ENCODE measurements around the gene KIRREL2. TPM values are rescaled to one million over a fixed set of nuclear protein-coding genes. Genes with fewer than 3 reads are reported as not detected.

KIRREL2 gene
- polyA plus RNA-seq (2013, experiment 1 of 2): 2.0 TPM
- 2.3 TPM for polyA plus RNA-seq (2013, experiment 2 of 2)

GRCh38 chr19:35856546-35857149, at the start of gene KIRREL2:
TSS of gene KIRREL2 (plus strand) at chr19:35856911. CDS start at chr19:35857120, 209 bp downstream.
- 1% methylated on average over 42 of the region's 42 CpGs for WGBS
- H3K27ac ChIP-seq (ENCODE audit: low read depth, low read length): no peak within 1 kb of the TSS
- H3K4me1 ChIP-seq (ENCODE audit: insufficient read depth, low read length): peaks cover 2% of the 10 kb centered on the region; the same call in 1 of the 2 replicates
- H3K4me3 ChIP-seq (ENCODE audit: low read length): peak within 1 kb of the TSS; percentile 60
- H3K9me3 ChIP-seq (ENCODE audit: insufficient read depth, low read depth, low read length): no peaks in the 10 kb centered on the region
- no peaks in the 10 kb centered on the region for H3K36me3 ChIP-seq (ENCODE audit: insufficient read depth, low read length)
- H3K9ac ChIP-seq (ENCODE audit: low read depth, low read length): no peak within 1 kb of the TSS
- H3K27me3 ChIP-seq (ENCODE audit: insufficient read depth, low read length): peaks cover 73% of the 10 kb centered on the region

- no peak overlapping the region for H3K9ac ChIP-seq (ENCODE audit: low read depth, low read length)
- H3K4me3 ChIP-seq (ENCODE audit: low read length): no peak overlapping the region
- no peaks in the 10 kb centered on the region for H3K27me3 ChIP-seq (ENCODE audit: insufficient read depth, low read length)
- no peaks in the 10 kb centered on the region for H3K4me1 ChIP-seq (ENCODE audit: insufficient read depth, low read length)
- 93% methylated on average over 5 of the region's 5 CpGs for WGBS
- H3K27ac ChIP-seq (ENCODE audit: low read depth, low read length): no peak overlapping the region
- H3K36me3 ChIP-seq (ENCODE audit: insufficient read depth, low read length): no peaks in the 10 kb centered on the region
- no peaks in the 10 kb centered on the region for H3K9me3 ChIP-seq (ENCODE audit: insufficient read depth, low read depth, low read length)
These were observed 49.1 kb upstream of the KIRREL2 start for GRCh38 chr19:35807633-35808032.

- no peaks in the 10 kb centered on the region for H3K27me3 ChIP-seq (ENCODE audit: insufficient read depth, low read length)
- no peaks in the 10 kb centered on the region for H3K9me3 ChIP-seq (ENCODE audit: insufficient read depth, low read depth, low read length)
- peaks cover 2% of the 10 kb centered on the region; the same call in 1 of the 2 replicates for H3K4me1 ChIP-seq (ENCODE audit: insufficient read depth, low read length)
- H3K4me3 ChIP-seq (ENCODE audit: low read length): no peak overlapping the region
- H3K27ac ChIP-seq (ENCODE audit: low read depth, low read length): no peak overlapping the region
- H3K36me3 ChIP-seq (ENCODE audit: insufficient read depth, low read length): no peaks in the 10 kb centered on the region
- WGBS: 89% methylated on average over 18 of the region's 18 CpGs
- no peak overlapping the region for H3K9ac ChIP-seq (ENCODE audit: low read depth, low read length)
These were observed 45.1 kb upstream of the KIRREL2 start for GRCh38 chr19:35811317-35812219.

GRCh38 chr19:35812220-35813042, 44.3 kb upstream of the KIRREL2 start, which contains the start of gene PRODH2:
TSS of gene PRODH2 (minus strand) at chr19:35812845. CDS start at chr19:35812805, 40 bp downstream.
- WGBS: 87% methylated on average over 26 of the region's 26 CpGs
- Histone ChIP-seq H3K9ac (ENCODE audit: low read depth, low read length) (no peak within 1 kb of the TSS), H3K4me1 (ENCODE audit: insufficient read depth, low read length) (peaks cover 5% of the 10 kb centered on the region; the same call in 1 of the 2 replicates), H3K4me3 (ENCODE audit: low read length) (no peak within 1 kb of the TSS), H3K27ac (ENCODE audit: low read depth, low read length) (no peak within 1 kb of the TSS), H3K27me3 (ENCODE audit: insufficient read depth, low read length) (no peaks in the 10 kb centered on the region), H3K36me3 (ENCODE audit: insufficient read depth, low read length) (no peaks in the 10 kb centered on the region), H3K9me3 (ENCODE audit: insufficient read depth, low read depth, low read length) (no peaks in the 10 kb centered on the region)

- Histone ChIP-seq H3K36me3 (ENCODE audit: insufficient read depth, low read length) (no peaks in the 10 kb centered on the region), H3K27ac (ENCODE audit: low read depth, low read length) (no peak overlapping the region), H3K4me3 (ENCODE audit: low read length) (no peak overlapping the region), H3K9ac (ENCODE audit: low read depth, low read length) (no peak overlapping the region), H3K9me3 (ENCODE audit: insufficient read depth, low read depth, low read length) (no peaks in the 10 kb centered on the region), H3K27me3 (ENCODE audit: insufficient read depth, low read length) (no peaks in the 10 kb centered on the region), H3K4me1 (ENCODE audit: insufficient read depth, low read length) (peaks cover 5% of the 10 kb centered on the region; the same call in 1 of the 2 replicates)
- 92% methylated on average over 11 of the region's 11 CpGs for WGBS
These were observed 43.4 kb upstream of the KIRREL2 start for GRCh38 chr19:35813043-35813890.

- H3K9me3 ChIP-seq (ENCODE audit: insufficient read depth, low read depth, low read length): no peaks in the 10 kb centered on the region
- H3K27me3 ChIP-seq (ENCODE audit: insufficient read depth, low read length): no peaks in the 10 kb centered on the region
- H3K4me3 ChIP-seq (ENCODE audit: low read length): no peak overlapping the region
- no peaks in the 10 kb centered on the region for H3K36me3 ChIP-seq (ENCODE audit: insufficient read depth, low read length)
- WGBS: 40% methylated on average over 6 of the region's 6 CpGs
- H3K9ac ChIP-seq (ENCODE audit: low read depth, low read length): no peak overlapping the region
- H3K27ac ChIP-seq (ENCODE audit: low read depth, low read length): no peak overlapping the region
- H3K4me1 ChIP-seq (ENCODE audit: insufficient read depth, low read length): peaks cover 7% of the 10 kb centered on the region; the same call in 1 of the 2 replicates
These were observed 40.4 kb upstream of the KIRREL2 start for GRCh38 chr19:35816262-35816661.

- H3K4me1 ChIP-seq (ENCODE audit: insufficient read depth, low read length): peaks cover 7% of the 10 kb centered on the region; the same call in 1 of the 2 replicates
- H3K36me3 ChIP-seq (ENCODE audit: insufficient read depth, low read length): no peaks in the 10 kb centered on the region
- no peak overlapping the region for H3K27ac ChIP-seq (ENCODE audit: low read depth, low read length)
- 88% methylated on average over 9 of the region's 9 CpGs for WGBS
- H3K9ac ChIP-seq (ENCODE audit: low read depth, low read length): no peak overlapping the region
- H3K27me3 ChIP-seq (ENCODE audit: insufficient read depth, low read length): no peaks in the 10 kb centered on the region
- no peaks in the 10 kb centered on the region for H3K9me3 ChIP-seq (ENCODE audit: insufficient read depth, low read depth, low read length)
- H3K4me3 ChIP-seq (ENCODE audit: low read length): no peak overlapping the region
These were observed 39.9 kb upstream of the KIRREL2 start for GRCh38 chr19:35816846-35817245.

GRCh38 chr19:35818445-35818844, 38.3 kb upstream of the KIRREL2 start:
- H3K27ac ChIP-seq (ENCODE audit: low read depth, low read length): no peak overlapping the region
- H3K36me3 ChIP-seq (ENCODE audit: insufficient read depth, low read length): no peaks in the 10 kb centered on the region
- no peak overlapping the region for H3K9ac ChIP-seq (ENCODE audit: low read depth, low read length)
- H3K4me3 ChIP-seq (ENCODE audit: low read length): no peak overlapping the region
- H3K4me1 ChIP-seq (ENCODE audit: insufficient read depth, low read length): peaks cover 7% of the 10 kb centered on the region; the same call in 1 of the 2 replicates
- WGBS: 84% methylated on average over 3 of the region's 3 CpGs
- no peaks in the 10 kb centered on the region for H3K9me3 ChIP-seq (ENCODE audit: insufficient read depth, low read depth, low read length)
- H3K27me3 ChIP-seq (ENCODE audit: insufficient read depth, low read length): no peaks in the 10 kb centered on the region

- H3K4me1 ChIP-seq (ENCODE audit: insufficient read depth, low read length): 0 out of 2 replicates have a peak, but pooled peaks cover 2% of the 10 kb centered on the region
- H3K9me3 ChIP-seq (ENCODE audit: insufficient read depth, low read depth, low read length): no peaks in the 10 kb centered on the region
- peaks cover 4% of the 10 kb centered on the region; the same call in 1 of the 2 replicates for H3K27me3 ChIP-seq (ENCODE audit: insufficient read depth, low read length)
- no peaks in the 10 kb centered on the region for H3K36me3 ChIP-seq (ENCODE audit: insufficient read depth, low read length)
- H3K27ac ChIP-seq (ENCODE audit: low read depth, low read length): no peak overlapping the region
- WGBS: 74% methylated on average over 3 of the region's 3 CpGs
- no peak overlapping the region for H3K4me3 ChIP-seq (ENCODE audit: low read length)
- H3K9ac ChIP-seq (ENCODE audit: low read depth, low read length): no peak overlapping the region
These were observed 34.1 kb upstream of the KIRREL2 start for GRCh38 chr19:35822579-35822978.

GRCh38 chr19:35824150-35824549, 32.6 kb upstream of the KIRREL2 start:
- no peak overlapping the region for H3K9ac ChIP-seq (ENCODE audit: low read depth, low read length)
- H3K36me3 ChIP-seq (ENCODE audit: insufficient read depth, low read length): no peaks in the 10 kb centered on the region
- no peaks in the 10 kb centered on the region for H3K9me3 ChIP-seq (ENCODE audit: insufficient read depth, low read depth, low read length)
- no peak overlapping the region for H3K4me3 ChIP-seq (ENCODE audit: low read length)
- H3K4me1 ChIP-seq (ENCODE audit: insufficient read depth, low read length): 0 out of 2 replicates have a peak, but pooled peaks cover 2% of the 10 kb centered on the region
- WGBS: 93% methylated on average over 5 of the region's 5 CpGs
- H3K27ac ChIP-seq (ENCODE audit: low read depth, low read length): no peak overlapping the region
- peaks cover 4% of the 10 kb centered on the region; the same call in 1 of the 2 replicates for H3K27me3 ChIP-seq (ENCODE audit: insufficient read depth, low read length)

All from HUES64 (cell line).